ENCODE measurements around the gene PSIP1.
"Not testable (repeated sequence)": the region's sequence is repeated elsewhere in the genome, so short reads cannot be mapped to it uniquely, and the experiment has no call there.

PSIP1 gene

GRCh38 chr9:15510789-15511575, at the start of gene PSIP1:
Gene PSIP1, minus strand, starts transcription at chr9:15510970. Its CDS starts 782 bp downstream, at chr9:15510188.
- DNase-seq (ENCODE audit: low read depth in 3 of 3, low spot score in 1 of 3) = peak; percentile 60 to 72 (median 69)

GRCh38 chr9:15553528-15553898, 42.7 kb upstream of the PSIP1 start:
- no peak for DNase-seq (ENCODE audit: low read depth in 3 of 3, low spot score in 1 of 3)

- DNase-seq (ENCODE audit: low read depth in 3 of 3, low spot score in 1 of 3) = peak; percentile 59 to 73 (median 72)
Observed at GRCh38 chr9:15552636-15553527, 42.1 kb upstream of the PSIP1 start, which contains the start of gene CCDC171. Gene CCDC171, plus strand, starts transcription at chr9:15553043. Its CDS starts 11,046 bp downstream, at chr9:15564089.

- DNase-seq (ENCODE audit: low read depth in 3 of 3, low spot score in 1 of 3) = no peak
Observed at GRCh38 chr9:15549611-15550010, 38.8 kb upstream of the PSIP1 start.

- DNase-seq (ENCODE audit: low read depth in 3 of 3, low spot score in 1 of 3) = no peak
Observed at GRCh38 chr9:15543047-15543813, 32.5 kb upstream of the PSIP1 start.

GRCh38 chr9:15542624-15543023, 31.9 kb upstream of the PSIP1 start:
- DNase-seq (ENCODE audit: low read depth in 3 of 3, low spot score in 1 of 3) = no peak

- no peak for DNase-seq (ENCODE audit: low read depth in 3 of 3, low spot score in 1 of 3)
Observed at GRCh38 chr9:15541872-15542271, 31.1 kb upstream of the PSIP1 start.

- no peak for DNase-seq (ENCODE audit: low read depth in 3 of 3, low spot score in 1 of 3)
Observed at GRCh38 chr9:15531380-15531779, 20.6 kb upstream of the PSIP1 start.

- DNase-seq (ENCODE audit: low read depth in 3 of 3, low spot score in 1 of 3) = no peak
Observed at GRCh38 chr9:15529566-15530324, 19.0 kb upstream of the PSIP1 start.

- not testable (repeated sequence) for DNase-seq (ENCODE audit: low read depth in 3 of 3, low spot score in 1 of 3)
Observed at GRCh38 chr9:15527035-15527434, 16.3 kb upstream of the PSIP1 start.

- DNase-seq (ENCODE audit: low read depth in 3 of 3, low spot score in 1 of 3) = no peak
Observed at GRCh38 chr9:15525958-15526357, 15.2 kb upstream of the PSIP1 start.

GRCh38 chr9:15524845-15525455, 14.2 kb upstream of the PSIP1 start:
- no peak for DNase-seq (ENCODE audit: low read depth in 3 of 3, low spot score in 1 of 3)

GRCh38 chr9:15522130-15522755, 11.5 kb upstream of the PSIP1 start:
- DNase-seq (ENCODE audit: low read depth in 3 of 3, low spot score in 1 of 3) = no peak

- DNase-seq (ENCODE audit: low read depth in 3 of 3, low spot score in 1 of 3) = no peak
Observed at GRCh38 chr9:15521254-15521653, 10.5 kb upstream of the PSIP1 start.

- DNase-seq (ENCODE audit: low read depth in 3 of 3, low spot score in 1 of 3) = no peak
Observed at GRCh38 chr9:15519831-15520230, 9.1 kb upstream of the PSIP1 start.

- DNase-seq (ENCODE audit: low read depth in 3 of 3, low spot score in 1 of 3) = no peak
Observed at GRCh38 chr9:15513335-15513734, 2.6 kb upstream of the PSIP1 start.

GRCh38 chr9:15512889-15513288, 2.1 kb upstream of the PSIP1 start:
- DNase-seq (ENCODE audit: low read depth in 3 of 3, low spot score in 1 of 3) = no peak

- DNase-seq (ENCODE audit: low read depth in 3 of 3, low spot score in 1 of 3) = no peak
Observed at GRCh38 chr9:15512204-15512603, 1.4 kb upstream of the PSIP1 start.

GRCh38 chr9:15509931-15510788, 610 bp downstream of the PSIP1 start:
- DNase-seq (ENCODE audit: low read depth in 3 of 3, low spot score in 1 of 3) = peak; percentile 13 to 49 (median 17)

All from stimulated activated CD4-positive, alpha-beta T cell treated with anti-CD3 and anti-CD28 coated beads, TNF-alpha, amount 100 ng/mL, for 1 hour (primary cell).